Stimulated activated CD8-positive, alpha-beta memory T cell treated with anti-CD3 and anti-CD28 coated beads, Interleukin-12 subunit alpha, Interleukin-12 subunit beta, amount 100 ng/mL, for 4 hours (primary cell): ENCODE data around the gene NCEH1.
"Not testable (repeated sequence)": the region's sequence is repeated elsewhere in the genome, so short reads cannot be mapped to it uniquely, and the experiment has no call there.

Experiments
- DNase-seq: peaks from one replicate; pipeline ENCODE4 v3.0.0-alpha.2; 2020; ENCODE audit warnings: low read depth

NCEH1 gene

GRCh38 chr3:172612871-172613678, 97.8 kb downstream of the NCEH1 start:
- no peak for DNase-seq

- no peak for DNase-seq
These were observed 101.1 kb downstream of the NCEH1 start for GRCh38 chr3:172609750-172610149.

GRCh38 chr3:172608575-172608974, 102.3 kb downstream of the NCEH1 start:
- no peak for DNase-seq

- no peak for DNase-seq
These were observed 103.4 kb downstream of the NCEH1 start for GRCh38 chr3:172607305-172608121.

- no peak for DNase-seq
These were observed 104.8 kb downstream of the NCEH1 start for GRCh38 chr3:172606021-172606420.

- DNase-seq: no peak
These were observed 105.8 kb downstream of the NCEH1 start for GRCh38 chr3:172604895-172605646.

- no peak for DNase-seq
These were observed 109.6 kb downstream of the NCEH1 start for GRCh38 chr3:172601066-172601832.

GRCh38 chr3:172600644-172601065, 110.2 kb downstream of the NCEH1 start:
- no peak for DNase-seq

- no peak for DNase-seq
These were observed 112.0 kb downstream of the NCEH1 start for GRCh38 chr3:172598904-172599303.

- DNase-seq: no peak
These were observed 114.5 kb downstream of the NCEH1 start for GRCh38 chr3:172596394-172596706.

GRCh38 chr3:172595664-172596393, 115.0 kb downstream of the NCEH1 start:
- DNase-seq: no peak

- not testable (repeated sequence) for DNase-seq
These were observed 115.8 kb downstream of the NCEH1 start for GRCh38 chr3:172594900-172595663.

- DNase-seq: no peak
These were observed 117.8 kb downstream of the NCEH1 start for GRCh38 chr3:172592898-172593669.

GRCh38 chr3:172591876-172592771, 118.7 kb downstream of the NCEH1 start:
- peak; percentile 53 for DNase-seq

GRCh38 chr3:172591125-172591605, 119.7 kb downstream of the NCEH1 start:
- no peak for DNase-seq

GRCh38 chr3:172586436-172586835, 124.4 kb downstream of the NCEH1 start:
- DNase-seq: no peak

GRCh38 chr3:172585954-172586353, 124.9 kb downstream of the NCEH1 start:
- DNase-seq: no peak

GRCh38 chr3:172582712-172583111, 128.2 kb downstream of the NCEH1 start:
- no peak for DNase-seq
